SK-N-SH treated with all-trans-retinoic acid at 6 μM for 48 hours (cell line): ENCODE results near the gene BRI3BP.

Experiments
- ATAC-seq: fragments of 200-7000 bp; cut with Tn5 transposase; 3 replicates; pipeline ENCODE4 v1.9.1; 2020; ENCODE audit warnings: mild to moderate bottlenecking, moderate library complexity
- ARNTL ChIP-seq: fragments of 450-650 bp; formaldehyde crosslinking; IDR thresholded peaks from 2 replicates; pipeline ENCODE4 v1.5.0; 2020; ENCODE audit warnings: low read depth, mild to moderate bottlenecking, moderate library complexity, borderline replicate concordance
- BACH2 ChIP-seq: fragments of 250-450 bp; sonication (Bioruptor Pico); IDR thresholded peaks from 2 replicates; pipeline ENCODE4 v1.9.0; 2021; ENCODE audit warnings: mild to moderate bottlenecking, borderline replicate concordance
- CREB5 ChIP-seq: fragments of 250-450 bp; sonication (Bioruptor Pico); IDR thresholded peaks from 2 replicates; pipeline ENCODE4 v1.5.1; 2020; ENCODE audit warnings: low read depth, mild to moderate bottlenecking, moderate library complexity
- CSDC2 ChIP-seq: fragments of 250-450 bp; sonication (Bioruptor Pico); IDR thresholded peaks from 2 replicates; pipeline ENCODE4 v1.5.0; 2020; ENCODE audit warnings: mild to moderate bottlenecking, moderate library complexity
- CSRNP3 ChIP-seq: fragments of 250-450 bp; sonication (Bioruptor Pico); IDR thresholded peaks from 2 replicates; pipeline ENCODE4 v1.5.1; 2021; ENCODE audit warnings: mild to moderate bottlenecking, moderate library complexity
- ESRRG ChIP-seq: fragments of 250-450 bp; sonication (Bioruptor Pico); IDR thresholded peaks from 2 replicates; pipeline ENCODE4 v1.6.1; 2021; ENCODE audit warnings: mild to moderate bottlenecking
- GLIS3 ChIP-seq: fragments of 250-450 bp; sonication (Bioruptor Pico); IDR thresholded peaks from 2 replicates; pipeline ENCODE4 v1.5.0; 2020; ENCODE audit warnings: mild to moderate bottlenecking, moderate library complexity
- ISL1 ChIP-seq: fragments of 250-450 bp; sonication (Bioruptor Pico); IDR thresholded peaks from 2 replicates; pipeline ENCODE4 v2.1.2; 2022; ENCODE audit warnings: mild to moderate bottlenecking, moderate library complexity
- OSR1 ChIP-seq: fragments of 250-450 bp; sonication (Bioruptor Pico); IDR thresholded peaks from 2 replicates; pipeline ENCODE4 v1.8.0; 2022; ENCODE audit warnings: moderate library complexity, mild to moderate bottlenecking, inconsistent platforms
- PATZ1 ChIP-seq: fragments of 250-450 bp; sonication (Bioruptor Pico); IDR thresholded peaks from 2 replicates; pipeline ENCODE4 v1.8.0; 2020; ENCODE audit warnings: mild to moderate bottlenecking, moderate library complexity, borderline replicate concordance
- POU6F1 ChIP-seq: fragments of 250-450 bp; sonication (Bioruptor Pico); IDR thresholded peaks from 2 replicates; pipeline ENCODE4 v1.8.0; 2021; ENCODE audit warnings: low read depth, mild to moderate bottlenecking, moderate library complexity, borderline replicate concordance
- PPARA ChIP-seq: fragments of 250-450 bp; sonication (Bioruptor Pico); IDR thresholded peaks from 2 replicates; pipeline ENCODE4 v1.5.0; 2020; ENCODE audit warnings: mild to moderate bottlenecking, borderline replicate concordance
- RARB ChIP-seq: fragments of 250-450 bp; sonication (Bioruptor Pico); IDR thresholded peaks from 2 replicates; pipeline ENCODE4 v1.8.0; 2021; ENCODE audit warnings: mild to moderate bottlenecking, moderate library complexity
- SNAI2 ChIP-seq: fragments of 250-450 bp; sonication (Bioruptor Pico); IDR thresholded peaks from 2 replicates; pipeline ENCODE4 v1.5.0; 2020; ENCODE audit warnings: mild to moderate bottlenecking, moderate library complexity
- TOX ChIP-seq: fragments of 250-450 bp; sonication (Bioruptor Pico); IDR thresholded peaks from 2 replicates; pipeline ENCODE4 v1.8.0; 2021; ENCODE audit warnings: mild to moderate bottlenecking, moderate library complexity, borderline replicate concordance
- TSHZ2 ChIP-seq: fragments of 250-450 bp; sonication (Bioruptor Pico); IDR thresholded peaks from 2 replicates; pipeline ENCODE4 v1.5.0; 2020; ENCODE audit warnings: mild to moderate bottlenecking, moderate library complexity
- ZC3H10 ChIP-seq: fragments of 250-450 bp; sonication (Bioruptor Pico); IDR thresholded peaks from 2 replicates; pipeline ENCODE4 v1.5.1; 2021; ENCODE audit warnings: mild to moderate bottlenecking, moderate library complexity
- ZFP3 ChIP-seq: fragments of 250-450 bp; sonication (Bioruptor Pico); IDR thresholded peaks from 2 replicates; pipeline ENCODE4 v1.5.0; 2020; ENCODE audit warnings: mild to moderate bottlenecking, moderate library complexity
- ZFP30 ChIP-seq: fragments of 450-650 bp; formaldehyde crosslinking; IDR thresholded peaks from 2 replicates; pipeline ENCODE4 v1.5.0; 2022; ENCODE audit warnings: mild to moderate bottlenecking, moderate library complexity
- ZNF565 ChIP-seq: fragments of 450-650 bp; formaldehyde crosslinking; conservative IDR thresholded peaks from 2 replicates; pipeline ENCODE4 v1.5.0; 2020; ENCODE audit warnings: low read depth, mild to moderate bottlenecking, moderate library complexity
- ZNF70 ChIP-seq: fragments of 450-650 bp; formaldehyde crosslinking; IDR thresholded peaks from 2 replicates; pipeline ENCODE4 v1.5.0; 2020; ENCODE audit warnings: mild to moderate bottlenecking, moderate library complexity
- ZNF8 ChIP-seq: fragments of 450-650 bp; formaldehyde crosslinking; IDR thresholded peaks from 2 replicates; pipeline ENCODE4 v1.5.0; 2020; ENCODE audit warnings: mild to moderate bottlenecking, moderate library complexity

BRI3BP gene

GRCh38 chr12:125003021-125003420, 9.6 kb downstream of the BRI3BP start:
- ATAC-seq, result no peak
- TF ChIP-seq ZFP30 (CRISPR knock-in tag), result no peak
- TF ChIP-seq GLIS3, result no peak
- no peak for TF ChIP-seq ESRRG (CRISPR knock-in tag)
- no peak for TF ChIP-seq ARNTL (CRISPR knock-in tag)
- no peak for TF ChIP-seq TOX (CRISPR knock-in tag)
- TF ChIP-seq SNAI2 (CRISPR knock-in tag), result no peak
- no peak for TF ChIP-seq ZC3H10
- TF ChIP-seq ZNF70 (CRISPR knock-in tag), result no peak
- no peak for TF ChIP-seq ZFP3 (CRISPR knock-in tag)
- no peak for TF ChIP-seq OSR1 (CRISPR knock-in tag)
- TF ChIP-seq, all 23 proteins: peak for 0

- ATAC-seq, result no peak
- TF ChIP-seq ESRRG (CRISPR knock-in tag) (no peak), PPARA (CRISPR knock-in tag) (no peak), ZNF8 (CRISPR knock-in tag) (no peak), GLIS3 (no peak), BACH2 (CRISPR knock-in tag) (no peak), OSR1 (CRISPR knock-in tag) (no peak), ZNF565 (no peak), ZFP30 (CRISPR knock-in tag) (no peak), ZNF70 (CRISPR knock-in tag) (no peak), CSRNP3 (CRISPR knock-in tag) (no peak), ISL1 (CRISPR knock-in tag) (no peak), TSHZ2 (CRISPR knock-in tag) (no peak), CSDC2 (CRISPR knock-in tag) (no peak), POU6F1 (CRISPR knock-in tag) (no peak), ARNTL (CRISPR knock-in tag) (no peak), SNAI2 (CRISPR knock-in tag) (no peak), RARB (CRISPR knock-in tag) (no peak), PATZ1 (no peak), ZC3H10 (no peak), ZFP3 (CRISPR knock-in tag) (no peak)
Measured at GRCh38 chr12:125004621-125005020, 11.2 kb downstream of the BRI3BP start.

- TF ChIP-seq ISL1 (CRISPR knock-in tag) (no peak), BACH2 (CRISPR knock-in tag) (no peak), TSHZ2 (CRISPR knock-in tag) (no peak), ZC3H10 (no peak), CREB5 (CRISPR knock-in tag) (no peak), SNAI2 (CRISPR knock-in tag) (no peak)
- TF ChIP-seq, all 23 proteins: peak for 0
Measured at GRCh38 chr12:125005652-125006051, 12.2 kb downstream of the BRI3BP start.

More at GRCh38 chr12:125005652-125006051, 12.2 kb downstream of the BRI3BP start:
- no peak for ATAC-seq
